ENCODE measurements around the gene MSANTD1.
"Not testable (repeated sequence)": the region's sequence is repeated elsewhere in the genome, so short reads cannot be mapped to it uniquely, and the experiment has no call there.

MSANTD1 gene

GRCh38 chr4:3291969-3292570 is 43.1 kb downstream of the MSANTD1 start:
- no peak for DNase-seq

DNA sequence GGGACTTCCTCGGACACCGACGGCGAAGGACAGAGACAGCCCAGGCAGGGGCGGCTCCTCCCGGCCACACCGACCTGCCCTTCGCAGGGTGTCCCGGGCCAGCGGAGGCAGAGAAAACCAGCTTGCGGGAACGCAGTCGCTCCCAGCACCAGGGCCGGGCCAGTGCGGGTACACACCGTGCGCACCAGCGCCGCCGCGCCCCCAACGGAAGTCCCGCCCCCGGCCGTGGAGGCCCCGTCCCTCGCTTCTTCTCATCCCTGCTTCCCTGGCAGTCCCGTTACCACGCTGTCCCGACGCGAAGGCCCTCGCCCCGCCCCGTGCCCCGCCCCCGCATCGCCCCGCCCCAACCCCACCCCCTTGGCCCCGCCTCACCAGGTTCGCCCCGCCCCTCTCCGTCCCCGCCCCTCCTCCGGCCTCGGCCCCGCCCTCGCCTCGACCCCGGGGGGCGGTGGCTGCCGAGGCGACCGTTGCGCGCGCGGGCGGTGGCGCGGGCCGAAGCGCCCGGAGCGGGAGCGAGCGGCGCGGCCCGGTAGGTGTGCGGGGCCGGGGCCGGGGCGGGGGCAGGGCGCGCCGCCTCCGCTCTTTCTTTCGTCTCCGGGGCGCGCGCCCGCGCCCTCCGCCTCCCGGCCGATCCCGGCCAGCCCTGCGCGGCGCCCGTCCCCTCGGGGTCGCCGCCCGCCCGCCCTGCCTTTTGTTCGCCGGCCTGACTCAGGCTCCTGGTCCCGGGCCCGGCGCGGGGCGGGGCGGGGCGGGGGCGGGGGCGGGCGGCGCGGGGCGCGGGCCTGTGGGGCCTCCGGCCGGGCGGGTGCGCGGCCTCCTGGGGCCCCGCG is 43.8 kb downstream of the MSANTD1 start, which contains the start of gene RGS12:
RGS12 (plus strand) TSS at position 451 of the 830 bp plus-strand sequence. CDS start 23,150 bp downstream, outside the sequence.
- DNase-seq = peak; percentile 84

- DNase-seq = no peak
Observed at GRCh38 chr4:3293401-3294391, 44.7 kb downstream of the MSANTD1 start.

- DNase-seq = no peak
Observed at GRCh38 chr4:3294401-3295241, 45.7 kb downstream of the MSANTD1 start.

DNA sequence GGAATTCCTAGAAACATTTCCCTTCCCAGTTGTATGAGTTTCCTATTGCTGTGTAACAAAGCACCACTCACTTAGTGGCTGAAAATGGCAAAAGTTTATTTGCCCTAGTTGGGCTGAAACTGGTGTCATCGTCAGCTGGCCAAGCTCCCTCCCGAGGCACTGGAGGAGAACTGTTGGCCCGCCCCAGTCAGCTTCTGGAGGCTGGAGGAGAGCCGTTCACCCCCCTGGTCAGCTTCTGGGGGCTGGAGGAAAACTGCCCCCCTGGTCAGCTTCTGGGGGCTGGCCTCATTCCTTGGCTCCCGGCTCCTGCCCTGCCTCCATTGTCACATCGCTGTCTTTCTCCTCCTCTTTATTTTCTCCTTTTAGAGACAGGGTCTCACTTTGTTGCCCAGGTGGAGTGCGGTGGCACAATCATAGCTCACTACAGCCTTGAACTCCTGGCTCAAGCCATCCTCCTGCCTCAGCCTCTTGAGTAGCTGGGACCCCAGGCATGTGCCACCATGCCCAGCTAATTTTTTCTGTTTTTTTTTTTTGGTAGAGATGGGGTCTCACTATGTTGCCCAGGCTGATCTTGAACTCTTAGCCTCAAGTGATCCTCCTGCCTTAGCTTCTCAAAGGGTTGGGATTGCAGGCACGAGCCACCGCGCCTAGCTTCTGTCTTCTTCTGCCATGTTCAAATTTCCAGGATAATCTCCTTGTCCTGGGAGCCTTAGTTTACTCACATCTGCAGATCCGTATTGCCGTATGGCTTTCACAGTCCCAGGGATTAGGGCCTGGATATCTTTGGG is 47.1 kb downstream of the MSANTD1 start:
- no peak for DNase-seq

- no peak for DNase-seq
Observed at GRCh38 chr4:3296651-3297050, 47.7 kb downstream of the MSANTD1 start.

- no peak for DNase-seq
Observed at GRCh38 chr4:3297066-3297859, 48.3 kb downstream of the MSANTD1 start.

DNA sequence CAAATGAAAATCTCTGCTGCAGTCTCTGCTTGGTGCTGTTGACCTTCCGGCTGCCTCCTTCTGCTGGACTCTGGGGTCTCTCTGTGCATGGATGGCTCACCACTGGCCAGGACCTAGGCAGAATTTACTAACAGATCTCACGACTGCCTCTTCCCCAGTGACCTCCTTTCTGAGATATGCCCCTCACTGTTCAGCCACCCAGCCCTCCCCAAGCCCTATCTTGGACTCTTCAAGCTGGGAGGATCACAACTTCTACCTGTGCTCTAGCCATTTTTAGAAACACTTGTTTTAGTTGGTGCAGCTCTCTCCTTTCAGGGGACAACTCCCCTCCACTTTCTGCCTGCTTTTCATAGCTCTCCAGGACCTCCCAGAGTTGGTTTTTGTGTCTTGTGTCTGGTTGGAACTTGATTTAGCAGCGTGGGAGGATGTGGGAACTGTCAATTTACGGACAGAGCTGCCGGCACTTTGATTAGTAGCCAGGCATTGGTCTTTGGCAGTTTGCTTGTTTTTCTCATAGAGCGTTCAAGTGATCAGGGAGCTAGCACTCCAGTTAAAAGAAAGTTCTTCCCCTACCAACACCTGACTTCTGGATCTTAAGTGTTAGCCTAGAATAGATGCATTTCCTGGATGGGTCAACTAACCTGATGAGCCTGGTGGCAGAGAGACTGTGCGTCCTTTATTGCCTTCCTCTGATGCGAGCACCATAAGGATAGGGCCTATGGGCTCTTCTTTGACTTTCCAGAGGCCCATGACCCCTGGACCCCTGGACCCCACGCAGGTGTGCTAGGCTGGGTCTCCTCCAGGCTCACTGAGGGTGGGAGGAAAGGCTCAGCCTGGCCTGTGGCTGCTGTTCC is 50.4 kb downstream of the MSANTD1 start:
- no peak for DNase-seq

- no peak for DNase-seq
Observed at GRCh38 chr4:3299976-3300671, 51.2 kb downstream of the MSANTD1 start.

DNA sequence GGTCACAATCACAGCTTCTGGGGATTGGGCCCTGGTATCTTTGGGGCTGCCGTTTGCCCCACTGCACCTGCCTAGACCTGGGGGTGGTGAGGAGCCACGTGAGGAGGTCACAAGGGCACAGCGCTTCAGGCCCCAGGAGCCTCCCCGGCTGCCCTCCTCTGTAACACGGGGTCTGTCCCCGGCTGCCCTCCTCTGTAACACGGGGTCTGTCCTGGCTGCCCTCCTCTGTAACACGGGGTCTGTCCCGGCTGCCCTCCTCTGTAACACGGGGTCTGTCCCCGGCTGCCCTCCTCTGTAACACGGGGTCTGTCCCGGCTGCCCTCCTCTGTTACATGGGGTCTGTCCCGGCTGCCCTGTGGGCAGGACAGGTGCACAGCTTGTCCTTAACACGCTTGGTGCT is 51.9 kb downstream of the MSANTD1 start:
- DNase-seq = not testable (repeated sequence)

DNA sequence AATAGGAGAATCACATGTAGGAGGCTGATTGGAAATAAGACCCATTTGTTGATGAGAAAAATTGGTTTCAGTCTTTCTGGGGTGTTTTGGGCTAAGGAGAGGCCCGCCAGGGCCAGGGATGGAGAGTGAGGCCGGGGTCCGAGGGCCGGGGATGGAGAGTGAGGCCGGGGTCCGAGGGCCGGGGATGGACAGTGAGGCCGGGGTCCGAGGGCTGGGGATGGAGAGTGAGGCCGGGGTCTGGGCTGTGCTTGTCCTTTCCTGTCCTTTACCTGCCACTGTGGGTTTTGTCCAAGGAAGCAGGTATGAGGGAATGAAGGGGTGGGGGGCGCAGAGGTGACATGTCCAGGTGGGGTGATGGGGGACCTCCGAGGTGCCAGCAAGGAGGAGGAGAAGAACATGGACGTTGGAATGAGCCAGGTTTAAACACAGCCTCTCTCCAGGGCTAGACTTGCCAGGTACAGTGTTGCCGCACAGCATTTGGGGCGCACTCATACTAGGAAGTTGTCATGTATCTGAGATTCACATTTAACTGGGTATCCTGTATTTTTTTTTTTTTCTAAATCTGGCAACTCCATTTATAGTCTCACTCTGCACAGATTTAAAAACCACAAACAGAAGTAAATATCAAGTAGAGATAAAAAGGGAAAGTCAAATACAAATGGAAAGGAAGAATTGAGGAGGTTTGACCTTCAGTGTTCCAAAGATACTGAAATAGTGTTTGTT is 52.7 kb downstream of the MSANTD1 start:
- no peak for DNase-seq

DNA sequence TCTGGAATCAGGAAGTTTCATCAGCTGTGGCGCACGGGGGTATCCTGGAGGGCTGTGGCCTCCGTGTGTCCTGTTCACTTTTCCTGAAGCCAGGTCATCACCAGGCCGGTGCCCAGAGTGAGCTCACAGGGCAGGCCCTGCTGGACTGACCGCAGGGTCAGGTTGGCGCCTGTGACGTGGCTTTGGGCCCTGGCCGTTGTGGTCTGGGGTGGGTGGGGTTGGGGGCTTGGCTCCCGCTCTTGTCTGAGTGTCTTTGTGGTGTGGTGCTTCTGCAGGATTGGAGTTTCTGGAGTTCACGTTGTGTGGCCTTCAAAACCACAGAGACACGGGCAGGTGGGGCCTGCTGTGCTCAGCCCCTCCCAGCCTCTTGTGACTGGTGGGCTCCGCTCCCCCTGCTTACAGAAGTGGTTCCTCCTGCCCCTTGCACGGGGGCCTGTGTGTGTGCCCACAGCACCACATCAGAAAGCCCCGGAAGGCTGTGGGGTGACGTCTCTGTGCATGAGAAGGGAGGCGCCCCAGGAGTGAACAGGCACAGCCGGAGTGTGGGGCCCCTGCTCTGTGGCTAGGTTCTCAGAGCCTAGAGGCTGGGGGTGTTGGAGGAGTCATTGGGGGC is 53.3 kb downstream of the MSANTD1 start:
- DNase-seq = no peak

- no peak for DNase-seq
Observed at GRCh38 chr4:3302786-3303564, 54.0 kb downstream of the MSANTD1 start.

GRCh38 chr4:3303565-3303824 is 54.5 kb downstream of the MSANTD1 start:
- no peak for DNase-seq

DNA sequence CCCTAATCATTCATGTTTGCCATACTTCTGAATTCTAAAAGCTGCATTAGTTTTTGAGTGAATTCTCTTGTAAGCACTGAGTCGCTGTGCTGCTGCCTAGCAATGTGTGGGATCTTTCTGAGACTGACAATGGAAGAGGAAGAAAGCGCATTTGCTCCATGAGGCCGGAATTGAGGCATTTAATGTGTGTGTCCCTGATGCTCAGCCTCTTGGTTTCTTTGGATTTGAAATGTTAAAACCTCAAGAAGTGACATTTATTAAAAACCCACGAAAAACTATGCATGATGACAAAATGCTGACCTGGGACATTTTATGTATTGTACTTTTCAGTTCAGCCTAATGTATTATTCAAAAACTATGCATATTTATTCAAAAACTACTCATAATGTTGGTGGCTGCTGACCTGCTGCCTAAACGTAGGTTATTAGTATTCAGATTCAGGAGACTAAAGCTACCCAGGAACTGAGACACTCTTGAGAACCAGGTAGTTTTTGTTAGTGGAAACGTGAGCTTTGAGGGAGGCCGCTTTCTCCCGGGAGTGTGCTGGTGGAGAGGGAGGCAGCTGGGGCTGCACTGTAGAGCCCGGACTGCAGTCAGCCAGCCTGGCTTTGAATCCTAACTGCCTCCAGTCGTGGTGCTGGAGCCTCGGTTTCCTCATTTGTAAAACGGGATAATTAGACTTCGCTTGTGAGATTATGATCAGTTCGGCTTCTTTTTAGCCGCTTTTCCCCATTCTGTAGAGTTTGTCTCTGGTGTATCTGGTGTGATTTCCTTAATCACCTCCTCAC is 55.2 kb downstream of the MSANTD1 start:
- no peak for DNase-seq

All from GOT3 (cell line).